ENCODE data around the gene ABCG5.

ABCG5 gene

GRCh38 chr2:43841949-43842865 lies 3.6 kb upstream of the ABCG5 start:
- DNase-seq (ENCODE audit: low read depth): no peak

DNA sequence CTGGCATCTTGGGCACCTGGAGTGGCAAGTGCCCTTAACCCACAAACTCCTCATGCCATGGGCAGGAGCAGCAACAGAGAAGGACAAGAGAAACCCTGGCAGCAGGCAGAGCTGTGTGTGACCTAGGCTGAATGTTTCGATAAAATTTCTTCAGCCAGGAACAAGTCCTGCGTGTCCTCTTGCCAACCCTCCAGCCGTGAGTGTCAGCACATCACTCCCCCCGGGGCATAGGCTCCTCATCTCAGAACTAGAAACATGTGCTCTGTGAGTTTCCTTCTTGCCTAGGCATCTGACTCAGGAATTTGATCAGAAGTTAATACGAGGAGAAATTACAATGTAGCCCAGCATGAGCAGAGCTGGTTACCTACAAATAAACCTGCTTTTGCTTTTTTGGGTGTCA lies 2.3 kb upstream of the ABCG5 start:
- DNase-seq (ENCODE audit: low read depth): no peak

GRCh38 chr2:43839776-43840564 lies 1.3 kb upstream of the ABCG5 start:
- no peak for DNase-seq (ENCODE audit: low read depth)

GRCh38 chr2:43837831-43838559 lies 644 bp downstream of the ABCG5 start:
- DNase-seq (ENCODE audit: low read depth): no peak

DNA sequence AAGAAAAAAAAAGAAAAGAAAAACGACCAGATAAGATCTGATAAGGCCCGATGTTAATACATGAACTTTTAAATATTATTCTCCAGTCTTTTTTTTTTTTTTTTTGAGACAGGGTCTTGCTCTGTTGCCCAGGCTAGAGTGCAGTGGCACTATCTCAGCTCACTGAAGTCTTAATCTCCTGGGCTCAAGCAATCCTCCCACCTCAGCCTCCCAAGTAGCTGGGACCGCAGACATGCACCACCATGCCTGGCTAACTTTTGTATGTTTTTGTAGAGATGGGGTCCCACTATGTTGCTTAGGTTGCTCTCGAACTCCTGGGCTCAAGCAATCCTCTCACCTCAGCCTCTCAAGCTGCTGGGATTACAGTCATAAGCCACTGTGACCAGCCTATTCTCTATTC lies 1.6 kb downstream of the ABCG5 start:
- no peak for DNase-seq (ENCODE audit: low read depth)

- no peak for DNase-seq (ENCODE audit: low read depth)
Observed at GRCh38 chr2:43832457-43832856, 6.2 kb downstream of the ABCG5 start.

DNA sequence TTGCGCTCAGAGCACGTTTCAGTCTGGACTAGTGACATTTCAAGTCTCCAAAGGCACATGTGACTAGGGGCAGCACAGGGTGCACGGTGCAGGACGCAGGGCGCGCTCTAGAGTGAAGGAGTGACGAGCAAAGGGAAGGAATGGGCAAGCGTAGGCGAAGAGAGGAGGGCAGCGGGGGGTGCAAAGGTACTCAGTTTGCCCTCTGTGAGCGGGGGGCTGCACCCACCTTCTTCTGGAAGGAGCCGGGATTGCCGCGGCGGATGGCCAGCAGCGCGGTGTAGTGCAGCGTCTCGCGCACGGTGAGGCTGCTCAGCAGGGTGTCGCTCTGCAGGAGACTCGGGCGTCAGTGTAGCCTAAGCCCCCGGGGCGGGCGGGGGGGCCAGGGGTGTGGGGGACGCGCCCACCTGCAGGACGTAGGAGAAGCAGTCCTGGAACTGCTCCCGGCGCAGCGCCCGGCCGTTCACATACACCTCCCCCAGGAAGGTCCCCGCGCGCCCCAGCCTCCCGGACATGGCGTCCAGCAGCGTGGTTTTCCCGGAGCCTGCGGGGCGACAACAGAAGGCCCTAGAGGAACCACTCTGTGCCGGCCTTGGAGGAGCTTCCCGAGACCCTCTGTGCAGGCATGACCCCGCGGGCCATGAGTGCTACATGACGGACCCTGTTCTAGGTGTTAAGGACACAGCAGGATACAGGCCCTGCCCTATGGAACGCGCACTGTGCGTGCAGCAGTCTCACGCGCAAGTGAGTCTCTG lies 6.9 kb downstream of the ABCG5 start:
- no peak for DNase-seq (ENCODE audit: low read depth)

- DNase-seq (ENCODE audit: low read depth): no peak
Observed at GRCh38 chr2:43826305-43827250, 12.1 kb downstream of the ABCG5 start.

GRCh38 chr2:43825841-43826240 lies 12.8 kb downstream of the ABCG5 start:
- no peak for DNase-seq (ENCODE audit: low read depth)

DNA sequence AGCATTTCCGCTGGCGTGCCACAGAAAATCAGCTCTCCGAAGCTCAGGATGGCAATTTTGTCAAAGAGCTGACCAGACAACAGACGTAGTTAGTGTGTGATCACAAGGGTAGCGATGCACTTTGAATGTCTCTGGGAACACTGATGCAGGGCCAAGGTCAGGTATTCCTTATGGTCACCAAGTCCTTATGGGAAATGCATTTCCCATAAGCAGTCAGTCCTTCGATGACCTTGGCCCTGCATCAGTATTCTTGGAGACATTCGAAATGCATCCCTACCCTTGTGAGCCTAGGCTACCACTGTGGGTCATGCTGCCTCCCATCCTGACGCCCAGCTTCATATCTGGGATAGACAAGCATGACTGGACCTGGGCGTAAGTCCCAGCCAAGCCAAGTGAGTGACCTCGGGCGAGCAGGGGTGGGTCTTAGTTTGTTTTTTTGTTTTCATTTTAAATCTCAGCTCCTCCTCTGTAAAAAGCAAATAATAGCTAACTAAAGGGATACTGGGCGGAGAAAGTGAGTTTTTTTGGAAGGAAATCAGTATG lies 13.6 kb downstream of the ABCG5 start:
- no peak for DNase-seq (ENCODE audit: low read depth)

GRCh38 chr2:43824512-43824911 lies 14.1 kb downstream of the ABCG5 start:
- no peak for DNase-seq (ENCODE audit: low read depth)

GRCh38 chr2:43823751-43824150 lies 14.9 kb downstream of the ABCG5 start:
- no peak for DNase-seq (ENCODE audit: low read depth)

GRCh38 chr2:43822839-43823238 lies 15.8 kb downstream of the ABCG5 start:
- no peak for DNase-seq (ENCODE audit: low read depth)

DNA sequence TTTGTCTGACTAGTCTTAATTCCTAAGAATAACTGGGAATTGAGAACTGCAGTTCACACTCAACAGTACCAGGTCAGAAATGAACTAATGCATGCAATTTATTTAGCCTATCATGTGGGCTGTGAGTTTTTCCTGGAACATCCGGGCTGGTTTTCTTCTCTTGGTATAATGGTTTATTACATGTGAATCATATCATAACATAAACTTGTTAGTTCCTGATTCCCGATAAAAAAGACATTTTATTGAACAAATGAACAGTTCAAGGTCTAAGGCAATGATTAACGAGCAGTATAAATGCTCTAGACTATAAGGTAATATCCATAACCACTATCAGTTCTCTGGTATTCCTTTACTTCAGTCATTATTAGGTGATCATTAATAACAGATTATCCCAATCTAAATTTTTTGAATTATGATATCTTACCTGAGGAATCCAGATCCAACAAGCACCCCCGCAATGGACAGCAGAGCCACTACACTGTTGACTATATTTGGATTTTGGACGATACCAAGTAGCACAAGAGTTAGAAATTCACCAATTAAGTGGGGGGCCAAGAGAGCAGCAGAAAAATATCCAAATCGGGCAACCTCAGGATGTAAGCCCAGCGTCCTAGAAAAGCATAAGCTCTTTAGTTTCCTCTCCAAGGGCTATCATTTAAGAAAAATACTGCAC lies 19.0 kb downstream of the ABCG5 start:
- DNase-seq (ENCODE audit: low read depth): no peak

- no peak for DNase-seq (ENCODE audit: low read depth)
Observed at GRCh38 chr2:43818761-43819160, 19.9 kb downstream of the ABCG5 start.

GRCh38 chr2:43814711-43815110 lies 23.9 kb downstream of the ABCG5 start:
- DNase-seq (ENCODE audit: low read depth): no peak

GRCh38 chr2:43812947-43813346 lies 25.7 kb downstream of the ABCG5 start:
- no peak for DNase-seq (ENCODE audit: low read depth)

DNA sequence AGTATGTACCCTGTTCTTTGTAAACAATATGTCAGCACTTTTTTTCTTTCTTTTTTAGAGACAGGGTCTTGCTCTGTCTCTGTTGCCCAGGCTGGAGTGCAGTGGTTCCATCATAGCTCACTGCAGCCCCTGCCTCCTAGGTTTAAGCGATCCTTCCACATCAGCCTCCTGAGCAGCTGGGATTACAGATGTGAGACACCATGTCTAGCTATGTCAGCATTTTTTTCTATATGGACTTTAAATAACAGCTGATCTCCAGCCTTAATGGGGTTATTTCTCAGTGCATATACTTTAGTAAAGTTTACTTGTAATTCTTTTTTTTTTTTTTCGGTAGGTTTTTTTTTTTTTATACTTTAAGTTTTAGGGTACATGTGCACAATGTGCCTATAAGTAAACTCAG lies 26.6 kb downstream of the ABCG5 start:
- no peak for DNase-seq (ENCODE audit: low read depth)

DNA sequence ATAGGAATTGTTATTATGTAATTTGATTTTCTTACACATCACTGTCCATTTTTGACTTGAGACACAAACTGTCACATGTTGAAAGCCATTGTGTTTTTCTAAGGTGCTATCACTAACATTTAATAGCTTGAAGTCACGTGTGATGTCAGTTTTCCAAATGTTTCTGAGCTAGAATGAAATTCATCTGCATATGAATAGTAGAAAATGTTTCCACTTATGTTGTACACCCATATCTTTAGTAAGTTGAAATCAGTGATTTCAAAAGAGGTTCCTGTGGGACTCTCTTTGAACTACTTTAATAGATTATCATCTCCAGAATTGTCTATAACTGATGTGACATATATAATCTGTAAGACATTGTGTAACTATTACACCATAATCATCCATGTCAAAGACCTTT lies 27.8 kb downstream of the ABCG5 start:
- no peak for DNase-seq (ENCODE audit: low read depth)

- no peak for DNase-seq (ENCODE audit: low read depth)
Observed at GRCh38 chr2:43810452-43810851, 28.2 kb downstream of the ABCG5 start.
